ENCODE measurements around the gene RGPD3. TPM values are rescaled to one million over a fixed set of nuclear protein-coding genes. Genes with fewer than 3 reads are reported as not detected.

RGPD3 gene
- total and polyA plus RNA-seq, 9 of the 15 experiments (the other 6 are each of a cell fraction or from before 2014, with no cell fraction given) = 0.01 to 0.03 TPM; not detected in 7

GRCh38 chr2:106358081-106358480, 110.1 kb downstream of the RGPD3 start:
- intact Hi-C loops (cut with micrococcal nuclease) (no loop called here), in situ Hi-C loops (cut with MboI) (no loop called here)
- no peaks in the 10 kb centered on the region for H3K79me2 ChIP-seq (ENCODE audit: control insufficient read depth, insufficient read depth, low read length)
- H3K9ac ChIP-seq (ENCODE audit: insufficient read depth in 1 of 2, low read depth in 2 of 2, low read length in 2 of 2) = no peak overlapping the region
- H3K9me3 ChIP-seq (replicated peaks; ENCODE audit: control insufficient read depth, insufficient read depth, low read depth, low read length) = no peaks in the 10 kb centered on the region
- TF ChIP-seq CHD2 (IDR thresholded peaks at IDR 0.05; ENCODE audit: low read depth, low read length) (no peak), PRPF4 (IDR thresholded peaks at IDR 0.05; ENCODE audit: insufficient read depth, low read depth, low read length, poor library complexity, severe bottlenecking) (no peak), FIP1L1 (IDR thresholded peaks at IDR 0.05; ENCODE audit: low read depth, low read length, poor library complexity, severe bottlenecking) (no peak), ZFP30 (CRISPR knock-in tag; IDR thresholded peaks at IDR 0.05; ENCODE audit: borderline replicate concordance) (no peak), ZBTB34 (CRISPR knock-in tag; IDR thresholded peaks at IDR 0.05) (no peak)
- H3K4me2 ChIP-seq (ENCODE audit: insufficient read depth, low read length) = no peak overlapping the region
- ChIA-PET POLR2A (interaction anchor here (0.6 kb wide), 1 partner anchor 29 kb away, joined by 3 read pairs; no protein-coding TSS in a partner anchor), CTCF (ENCODE audit: low intra/inter-chr PET ratio) (interaction anchor here (0.6 kb wide), 1 partner anchor 720 kb away, joined by 3 read pairs; no protein-coding TSS in a partner anchor)
- ATAC-seq (no peak), FAIRE-seq (no peak), DNase-seq (ENCODE audit: extremely low read depth in 1 of 4, low spot score in 3 of 4) (no peak)
- BruUV-seq (replicated peaks) = no TSS peak
- no peaks in the 10 kb centered on the region for H3K4me1 ChIP-seq (replicated peaks in 1 of 2; ENCODE audit: control insufficient read depth in 2 of 2, insufficient read depth in 2 of 2, low read length in 2 of 2)
- H3K27ac ChIP-seq (ENCODE audit: extremely low read depth, low read depth, low read length) = no peak overlapping the region
- no peak overlapping the region for H2AFZ ChIP-seq (ENCODE audit: low read depth, low read length)
- no peaks in the 10 kb centered on the region for H3K36me3 ChIP-seq (ENCODE audit: control insufficient read depth, insufficient read depth, low read length)
- H3K4me3 ChIP-seq = no peak overlapping the region
- WGBS (ENCODE audit: insufficient coverage, low coverage, missing lambda C conversion rate) = 0% methylated on average over 5 of the region's 5 CpGs
- H4K20me1 ChIP-seq (replicated peaks; ENCODE audit: control insufficient read depth, insufficient read depth, low read length) = no peaks in the 10 kb centered on the region
- H3K9me1 ChIP-seq (ENCODE audit: control insufficient read depth, insufficient read depth, low read length) = no peaks in the 10 kb centered on the region
- peaks cover 0 to 16% of the 10 kb centered on the region in 2 experiments; a peak in 3 of 5 replicates for H3K27me3 ChIP-seq (ENCODE audit: control insufficient read depth in 2 of 2, insufficient read depth in 2 of 2, low read length in 2 of 2)
